HFF-Myc (cell line): ENCODE data around the gene KRTAP2-2.

ENCODE experiments used
- DNase-seq: peaks from one replicate; pipeline ENCODE4 v3.0.0-alpha.2; 2011; ENCODE audit warnings: low read depth; ENCODE audit errors: extremely low read depth
- H3K4me3 ChIP-seq: replicated peaks from 2 replicates; pipeline ENCODE4 v1.5.1; 2011; ENCODE audit warnings: low read depth, mild to moderate bottlenecking, control low read depth, low read length
- CTCF ChIP-seq: IDR thresholded peaks from 2 replicates; pipeline ENCODE4 v1.5.1; 2012; ENCODE audit warnings: mild to moderate bottlenecking, low read depth, low read length, control low read depth; ENCODE audit errors: missing control alignments

KRTAP2-2 gene

GRCh38 chr17:41012326-41013120 lies 42.5 kb downstream of the KRTAP2-2 start:
- DNase-seq: no peak
- no peak overlapping the region for H3K4me3 ChIP-seq
- TF ChIP-seq CTCF: no peak

- no peak for TF ChIP-seq CTCF
- DNase-seq: no peak
- no peak overlapping the region for H3K4me3 ChIP-seq
These were observed 44.6 kb downstream of the KRTAP2-2 start for GRCh38 chr17:41010441-41010840.

- no peak for DNase-seq
- no peak for TF ChIP-seq CTCF
- H3K4me3 ChIP-seq: no peak overlapping the region
These were observed 45.1 kb downstream of the KRTAP2-2 start for GRCh38 chr17:41009936-41010335.

GRCh38 chr17:41009301-41009760 lies 45.7 kb downstream of the KRTAP2-2 start:
- DNase-seq: no peak
- no peak for TF ChIP-seq CTCF
- no peak overlapping the region for H3K4me3 ChIP-seq

GRCh38 chr17:41008811-41009210 lies 46.2 kb downstream of the KRTAP2-2 start, which contains the start of gene KRTAP3-1:
Gene KRTAP3-1 (minus strand): TSS chr17:41009128. CDS start chr17:41009074, 54 bp downstream.
- no peak within 1 kb of the TSS for H3K4me3 ChIP-seq
- no peak for TF ChIP-seq CTCF
- DNase-seq: no peak
